Upper lobe of left lung (tissue), 4 donors: ENCODE results near the gene CDKAL1.

ENCODE experiments used
- POLR2A ChIP-seq, 4 donors: fragments of 450-650 bp; IDR thresholded peaks; one replicate each; pipeline ENCODE4 v1.5.1; 2016 to 2017; ENCODE audit warnings: antibody characterized with exemption in 4 of 4, mild to moderate bottlenecking in 2 of 4
- TF ChIP-seq, protein P1 (sequence below), 6 experiments: fragments of 450-650 bp in 4 of 6; fragments of 200-600 bp in 2 of 6; sonication (generic) in 2 of 6; IDR thresholded peaks; one replicate each; pipeline ENCODE4 v1.5.1; 2016 to 2019; ENCODE audit warnings: antibody characterized with exemption in 6 of 6

DNA sequence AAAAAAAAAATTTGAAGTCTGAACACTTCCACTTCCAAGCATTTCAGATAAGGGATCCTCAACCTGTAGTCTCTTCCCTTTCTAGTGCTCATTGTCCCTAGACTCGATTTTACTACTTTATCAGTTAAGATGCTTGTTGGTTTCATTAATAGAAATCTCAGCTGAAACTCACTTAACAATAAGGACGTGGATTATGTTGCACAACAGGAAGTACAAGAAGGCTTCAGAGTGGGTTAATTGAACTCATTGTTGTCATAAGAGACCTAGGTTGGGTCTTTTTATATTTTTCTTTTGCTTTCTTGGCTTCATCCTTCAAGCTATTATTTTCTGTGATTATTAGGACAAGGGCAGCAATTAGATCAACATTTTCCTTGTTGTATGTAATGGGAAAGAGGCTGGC is 175.2 kb downstream of the CDKAL1 start:
- TF ChIP-seq, protein P1, sequence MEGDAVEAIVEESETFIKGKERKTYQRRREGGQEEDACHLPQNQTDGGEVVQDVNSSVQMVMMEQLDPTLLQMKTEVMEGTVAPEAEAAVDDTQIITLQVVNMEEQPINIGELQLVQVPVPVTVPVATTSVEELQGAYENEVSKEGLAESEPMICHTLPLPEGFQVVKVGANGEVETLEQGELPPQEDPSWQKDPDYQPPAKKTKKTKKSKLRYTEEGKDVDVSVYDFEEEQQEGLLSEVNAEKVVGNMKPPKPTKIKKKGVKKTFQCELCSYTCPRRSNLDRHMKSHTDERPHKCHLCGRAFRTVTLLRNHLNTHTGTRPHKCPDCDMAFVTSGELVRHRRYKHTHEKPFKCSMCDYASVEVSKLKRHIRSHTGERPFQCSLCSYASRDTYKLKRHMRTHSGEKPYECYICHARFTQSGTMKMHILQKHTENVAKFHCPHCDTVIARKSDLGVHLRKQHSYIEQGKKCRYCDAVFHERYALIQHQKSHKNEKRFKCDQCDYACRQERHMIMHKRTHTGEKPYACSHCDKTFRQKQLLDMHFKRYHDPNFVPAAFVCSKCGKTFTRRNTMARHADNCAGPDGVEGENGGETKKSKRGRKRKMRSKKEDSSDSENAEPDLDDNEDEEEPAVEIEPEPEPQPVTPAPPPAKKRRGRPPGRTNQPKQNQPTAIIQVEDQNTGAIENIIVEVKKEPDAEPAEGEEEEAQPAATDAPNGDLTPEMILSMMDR (IDR thresholded peaks at IDR 0.05) = no peak
- no peak for TF ChIP-seq POLR2A (IDR thresholded peaks at IDR 0.05)
